Progenitor cell of endocrine pancreas (in vitro differentiated cells): ENCODE results near the gene MYBL2. TPM values are rescaled to one million over a fixed set of nuclear protein-coding genes. Genes with fewer than 3 reads are reported as not detected.

Experiments used
- DNase-seq: peaks from one replicate; pipeline ENCODE4 v3.0.0; 2021; ENCODE audit warnings: low spot score; ENCODE audit not compliant: unreplicated experiment
- H3K27ac Mint-ChIP-seq: 2 replicates; pipeline ENCODE4 v1.8.0; 2021; ENCODE audit warnings: mild to moderate bottlenecking, moderate library complexity, mixed read lengths
- H3K27me3 Mint-ChIP-seq: 2 replicates; pipeline ENCODE4 v1.8.0; 2021; ENCODE audit warnings: mixed read lengths
- H3K36me3 Mint-ChIP-seq: 2 replicates; pipeline ENCODE4 v1.8.0; 2022; ENCODE audit warnings: mixed read lengths; ENCODE audit not compliant: insufficient read depth
- H3K4me1 Mint-ChIP-seq: 2 replicates; pipeline ENCODE4 v1.8.0; 2021; ENCODE audit warnings: low read depth, mixed read lengths
- H3K4me3 Mint-ChIP-seq: 2 replicates; pipeline ENCODE4 v1.8.0; 2021; ENCODE audit warnings: low read depth, mild to moderate bottlenecking, moderate library complexity, mixed read lengths
- H3K9me3 Mint-ChIP-seq: 2 replicates; pipeline ENCODE4 v1.8.0; 2021; ENCODE audit warnings: low read depth, mixed read lengths
- CTCF ChIP-seq: fragments of 200-600 bp; sonication (generic); IDR thresholded peaks from one replicate; pipeline ENCODE4 v1.5.0; 2021; ENCODE audit warnings: antibody characterized with exemption, mild to moderate bottlenecking; ENCODE audit not compliant: unreplicated experiment
- total RNA-seq: library from RNA; stranded (reverse); gene quantifications from 2 replicates; pipeline ENCODE4 v1.2.1, GENCODE V29; 2021

MYBL2 gene
- total RNA-seq, 1 donor from 2014 or later, result 43.3 TPM

- H3K36me3 Mint-ChIP-seq, result no peaks in the 10 kb centered on the region
- no peaks in the 10 kb centered on the region for H3K9me3 Mint-ChIP-seq
- H3K27me3 Mint-ChIP-seq, result peaks cover 12% of the 10 kb centered on the region
- peaks cover 15% of the 10 kb centered on the region for H3K4me1 Mint-ChIP-seq
- TF ChIP-seq CTCF, result no peak
- H3K27ac Mint-ChIP-seq, result no peak overlapping the region
- no peak overlapping the region for H3K4me3 Mint-ChIP-seq
- DNase-seq, result no peak
Measured at GRCh38 chr20:43744966-43745730, 78.2 kb downstream of the MYBL2 start.

GRCh38 chr20:43746344-43747137 is 79.6 kb downstream of the MYBL2 start:
- TF ChIP-seq CTCF, result no peak
- Mint-ChIP-seq H3K4me1 (peaks cover 15% of the 10 kb centered on the region), H3K27ac (peak overlapping the region; percentile 76), H3K4me3 (no peak overlapping the region), H3K27me3 (peaks cover 21% of the 10 kb centered on the region), H3K36me3 (no peaks in the 10 kb centered on the region), H3K9me3 (no peaks in the 10 kb centered on the region)
- no peak for DNase-seq

GRCh38 chr20:43748274-43748673 is 81.4 kb downstream of the MYBL2 start:
- H3K27ac Mint-ChIP-seq, result no peak overlapping the region
- TF ChIP-seq CTCF, result no peak
- no peak overlapping the region for H3K4me3 Mint-ChIP-seq

DNA sequence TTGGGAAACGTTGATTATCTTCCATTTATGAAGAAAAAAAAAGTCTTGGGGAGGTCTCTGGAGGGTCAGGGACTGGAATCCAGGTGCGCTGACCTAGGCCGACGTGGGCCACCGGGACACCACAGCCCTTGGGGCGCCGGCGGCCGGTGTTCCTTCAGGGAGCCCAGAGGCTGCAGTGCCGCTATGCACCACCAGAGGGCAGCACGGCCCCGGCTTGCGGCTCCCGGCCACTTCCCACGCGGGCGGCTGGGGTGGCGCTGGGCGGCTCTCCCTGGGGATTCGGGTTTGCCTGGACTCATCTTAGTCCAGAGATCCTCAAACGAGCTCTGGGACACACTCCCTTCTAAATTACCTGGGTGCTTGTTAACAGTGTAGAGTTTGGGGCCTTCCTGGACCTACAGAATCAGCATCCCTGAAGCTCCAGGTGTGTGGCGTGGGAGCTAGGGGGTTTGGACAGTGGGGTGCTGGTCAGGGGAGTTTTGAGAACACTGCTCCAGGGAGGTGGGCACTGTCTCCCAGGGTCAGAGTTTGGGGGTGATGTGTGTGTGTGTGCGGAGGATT is 82.9 kb downstream of the MYBL2 start:
- Mint-ChIP-seq H3K4me1 (peaks cover 15% of the 10 kb centered on the region), H3K27me3 (peaks cover 26% of the 10 kb centered on the region), H3K36me3 (no peaks in the 10 kb centered on the region), H3K4me3 (no peak overlapping the region), H3K9me3 (peaks cover 3% of the 10 kb centered on the region), H3K27ac (no peak overlapping the region)
- TF ChIP-seq CTCF, result peak; percentile 100
- DNase-seq, result peak; percentile 90

More at GRCh38 chr20:43748274-43748673, 81.4 kb downstream of the MYBL2 start:
- peaks cover 22% of the 10 kb centered on the region for H3K27me3 Mint-ChIP-seq
- no peak for DNase-seq
- no peaks in the 10 kb centered on the region for H3K9me3 Mint-ChIP-seq
- peaks cover 15% of the 10 kb centered on the region for H3K4me1 Mint-ChIP-seq
- no peaks in the 10 kb centered on the region for H3K36me3 Mint-ChIP-seq

DNA sequence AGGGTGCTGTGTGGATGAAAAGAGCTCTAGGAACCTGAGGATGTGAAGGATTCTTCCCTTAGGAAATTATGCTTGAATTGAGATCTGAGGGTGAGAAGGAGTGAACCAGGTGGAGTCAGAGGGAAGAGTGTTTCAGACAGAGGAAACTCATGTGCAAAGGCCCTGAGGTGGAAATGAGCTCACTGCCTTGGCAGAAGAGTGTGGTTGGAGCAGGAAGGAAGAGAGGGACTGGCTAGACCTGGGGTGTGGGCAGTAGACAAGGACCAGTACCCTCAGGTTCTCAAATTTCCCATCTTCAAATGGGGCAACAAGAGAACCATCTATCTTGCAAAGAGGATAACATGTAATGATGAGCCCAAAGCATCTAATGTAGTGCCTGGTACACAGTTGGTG is 83.9 kb downstream of the MYBL2 start:
- Mint-ChIP-seq H3K27me3 (peaks cover 29% of the 10 kb centered on the region), H3K4me1 (peaks cover 12% of the 10 kb centered on the region), H3K27ac (no peak overlapping the region), H3K4me3 (no peak overlapping the region), H3K36me3 (no peaks in the 10 kb centered on the region), H3K9me3 (peaks cover 3% of the 10 kb centered on the region)
- no peak for DNase-seq
- no peak for TF ChIP-seq CTCF
